Stomach (tissue), 19 donors: ENCODE data around the gene SIGLECL1. TPM values are rescaled to one million over a fixed set of nuclear protein-coding genes. Genes with fewer than 3 reads are reported as not detected.

Experiments
- DNase-seq, 2 donors: peaks; one replicate each; pipeline versions ENCODE4 v3.0.0 to v3.0.0-alpha.2; 2013 to 2019
- H3K27ac ChIP-seq, 5 donors: fragments of 200-600 bp in 4 of 5; sonication (generic) in 4 of 5; one replicate each; pipeline ENCODE4 v1.5.1; 2013 to 2019; ENCODE audit warnings: mild to moderate bottlenecking in 1 of 5, moderate library complexity in 1 of 5
- H3K27me3 ChIP-seq, 3 donors: fragments of 200-600 bp; sonication (generic); one replicate each; pipeline ENCODE4 v1.5.1; 2017 to 2019; ENCODE audit warnings: mixed run types in 1 of 3
- H3K36me3 ChIP-seq, 4 donors: fragments of 200-600 bp; sonication (generic); 1 replicate in 3 of 4; 2 replicates in 1 of 4; pipeline ENCODE4 v1.5.1; 2016 to 2019
- H3K4me1 ChIP-seq, 4 donors: fragments of 200-600 bp; sonication (generic); one replicate each; pipeline ENCODE4 v1.5.1; 2016 to 2019
- H3K4me3 ChIP-seq, 4 donors: fragments of 200-600 bp; sonication (generic) in 3 of 4; one replicate each; pipeline ENCODE4 v1.5.1; 2016 to 2019; ENCODE audit warnings: mild to moderate bottlenecking in 1 of 4
- H3K9me3 ChIP-seq, 4 donors: fragments of 200-600 bp; sonication (generic); one replicate each; pipeline ENCODE4 v1.5.1; 2016 to 2019
- EP300 ChIP-seq: sonication (generic); formaldehyde crosslinking; IDR thresholded peaks from one replicate; pipeline ENCODE4 v1.6.1; 2017; ENCODE audit warnings: antibody characterized with exemption
- POLR2A ChIP-seq, 4 donors: fragments of 450-650 bp; IDR thresholded peaks; one replicate each; pipeline ENCODE4 v1.6.1; 2016; ENCODE audit warnings: antibody characterized with exemption in 4 of 4, control low read depth in 2 of 4, mild to moderate bottlenecking in 1 of 4, moderate library complexity in 1 of 4
- POLR2AphosphoS5 ChIP-seq, 3 donors: sonication (generic); formaldehyde crosslinking; IDR thresholded peaks; one replicate each; pipeline ENCODE4 v1.6.1; 2016; ENCODE audit warnings: antibody characterized with exemption in 3 of 3
- WGBS, 5 donors: extraction: QIAGEN DNeasy Blood & Tissue Kit in 3 of 5; methylation state at CpG; one replicate each; pipeline versions ENCODE4 v1.1.5 to v1.1.7; 2013 to 2018; 5-methylcytosine and 5-hydroxymethylcytosine counted together
- intact Hi-C: fragments of 100-400 bp; cut with DNase I; formaldehyde crosslinking; loops from one replicate; pipeline ENCODE4 v1.15.1; 2023; ENCODE audit warnings: low total_unique reads
- long read RNA-seq, 10 donors: transcript quantifications; one replicate each; lab custom pipeline, GENCODE V29; 2026
- polyA plus RNA-seq, 3 donors: library from polyadenylated mRNA; stranded (reverse); fragments of 200-250 nt; gene quantifications; one replicate each; pipeline ENCODE4 v1.2.3, GENCODE V29; 2013
- total RNA-seq, 5 donors: library from RNA; depleted of rRNA; stranded (reverse); fragments of >200 nt; gene quantifications; one replicate each; pipeline versions ENCODE4 v1.1.0 to v1.2.3, GENCODE V29; 2014 to 2016
- TF ChIP-seq, protein P1 (sequence below), 7 experiments: fragments of 450-650 bp in 4 of 7; fragments of 200-600 bp in 3 of 7; sonication (generic) in 3 of 7; IDR thresholded peaks; one replicate each; pipeline ENCODE4 v1.5.1; 2016 to 2019; ENCODE audit warnings: antibody characterized with exemption in 7 of 7, control low read depth in 2 of 7, mild to moderate bottlenecking in 1 of 7
- donor health status: healthy with polysubstance abuse.
- donor health status: Bipolar disorder and iron deficiency.
- donor health status: healthy.

The SIGLECL1 gene
- total RNA-seq = not detected
- polyA plus RNA-seq = not detected
- long read RNA-seq, donor 1 = 0 reads
- long read RNA-seq, donor 2 = 0 reads
- long read RNA-seq, donor 3 = 0 reads
- long read RNA-seq, donor 4 = 0 reads
- long read RNA-seq, donor 5 = 0 reads
- long read RNA-seq, donor 6 = 0 reads
- long read RNA-seq, donor 7 = 0 reads
- long read RNA-seq, donor 8 = 0 reads
- long read RNA-seq, donor 9 = 0 reads
- long read RNA-seq, donor 10 = 0 reads

- Histone ChIP-seq H3K27me3 (peaks cover 0 to 7% (median 0%) of the 10 kb centered on the region in 3 donors), H3K4me1 (no peaks in the 10 kb centered on the region), H3K27ac (no peak within 1 kb of the TSS), H3K36me3 (no peaks in the 10 kb centered on the region), H3K4me3 (no peak within 1 kb of the TSS), H3K9me3 (peaks cover 0 to 8% (median 0%) of the 10 kb centered on the region in 4 donors)
- no peak for TF ChIP-seq POLR2A (IDR thresholded peaks at IDR 0.05)
- TF ChIP-seq POLR2AphosphoS5 (IDR thresholded peaks at IDR 0.05) = no peak
- TF ChIP-seq, protein P1, sequence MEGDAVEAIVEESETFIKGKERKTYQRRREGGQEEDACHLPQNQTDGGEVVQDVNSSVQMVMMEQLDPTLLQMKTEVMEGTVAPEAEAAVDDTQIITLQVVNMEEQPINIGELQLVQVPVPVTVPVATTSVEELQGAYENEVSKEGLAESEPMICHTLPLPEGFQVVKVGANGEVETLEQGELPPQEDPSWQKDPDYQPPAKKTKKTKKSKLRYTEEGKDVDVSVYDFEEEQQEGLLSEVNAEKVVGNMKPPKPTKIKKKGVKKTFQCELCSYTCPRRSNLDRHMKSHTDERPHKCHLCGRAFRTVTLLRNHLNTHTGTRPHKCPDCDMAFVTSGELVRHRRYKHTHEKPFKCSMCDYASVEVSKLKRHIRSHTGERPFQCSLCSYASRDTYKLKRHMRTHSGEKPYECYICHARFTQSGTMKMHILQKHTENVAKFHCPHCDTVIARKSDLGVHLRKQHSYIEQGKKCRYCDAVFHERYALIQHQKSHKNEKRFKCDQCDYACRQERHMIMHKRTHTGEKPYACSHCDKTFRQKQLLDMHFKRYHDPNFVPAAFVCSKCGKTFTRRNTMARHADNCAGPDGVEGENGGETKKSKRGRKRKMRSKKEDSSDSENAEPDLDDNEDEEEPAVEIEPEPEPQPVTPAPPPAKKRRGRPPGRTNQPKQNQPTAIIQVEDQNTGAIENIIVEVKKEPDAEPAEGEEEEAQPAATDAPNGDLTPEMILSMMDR (IDR thresholded peaks at IDR 0.05) = no peak
- TF ChIP-seq EP300 = no peak
- WGBS, 5 donors = 86 to 95% (median 94%) methylated on average over 13 to 23 of the region's 23 CpGs
- intact Hi-C loops = no loop called here
- DNase-seq = no peak
These were observed at the start of gene SIGLECL1 for GRCh38 chr19:51250786-51251467. Gene SIGLECL1 (plus strand): TSS chr19:51251080. CDS start chr19:51264073, 12,993 bp downstream.

DNA sequence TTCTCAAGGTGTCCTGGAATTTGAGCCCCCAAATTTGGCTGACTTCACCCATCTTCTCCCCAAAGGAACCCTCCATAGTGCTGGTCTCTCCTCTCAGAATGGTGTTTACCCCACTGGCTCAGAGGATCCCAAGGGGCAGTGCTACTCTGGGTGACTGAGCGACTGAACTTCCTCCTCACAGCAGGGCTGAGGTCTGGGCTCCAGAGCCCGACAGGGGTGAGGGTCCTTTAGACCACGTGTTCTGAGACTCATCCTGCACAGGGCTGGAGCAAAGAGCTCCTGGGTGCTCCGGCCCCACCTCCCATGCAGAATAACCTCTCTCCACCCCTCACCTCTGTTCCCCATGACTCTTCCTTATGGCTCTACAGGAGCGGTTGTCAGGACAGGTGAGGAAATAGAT is 49.2 kb upstream of the SIGLECL1 start:
- 54 to 67% (median 61%) methylated on average over 5 of the region's 5 CpGs for WGBS, 5 donors
- no peaks in the 10 kb centered on the region for H3K36me3 ChIP-seq
- H3K27me3 ChIP-seq = peaks cover 0 to 44% (median 10%) of the 10 kb centered on the region in 3 donors

DNA sequence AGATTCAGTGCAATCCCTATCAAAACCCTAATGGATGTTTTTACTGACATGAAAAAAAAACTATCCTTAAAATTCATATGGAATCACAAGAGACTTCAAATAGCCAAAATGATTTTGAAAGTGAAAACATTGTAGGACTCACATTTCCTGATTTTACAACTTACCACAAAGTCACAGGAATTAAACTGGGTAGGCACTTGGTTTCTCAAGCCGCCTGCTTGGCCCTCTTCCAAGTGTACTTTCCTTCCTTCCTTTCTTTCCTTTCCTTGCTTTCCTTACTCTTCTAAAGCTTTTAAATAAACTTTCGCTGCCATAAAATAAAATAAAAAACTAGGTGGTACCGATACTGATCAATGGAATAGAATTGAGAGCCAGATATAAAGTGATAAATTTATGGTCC is 47.0 kb upstream of the SIGLECL1 start:
- H3K4me3 ChIP-seq = no peak overlapping the region
- no peaks in the 10 kb centered on the region for H3K36me3 ChIP-seq
- TF ChIP-seq POLR2AphosphoS5 (IDR thresholded peaks at IDR 0.05) (no peak), EP300 (no peak), POLR2A (IDR thresholded peaks at IDR 0.05) (no peak)
- TF ChIP-seq, protein P1 (IDR thresholded peaks at IDR 0.05) = no peak
- 54 to 68% (median 61%) methylated on average over 3 of the region's 3 CpGs for WGBS, 5 donors
- H3K27me3 ChIP-seq = peaks cover 0 to 30% (median 9%) of the 10 kb centered on the region in 3 donors
- no peak for DNase-seq
- no peaks in the 10 kb centered on the region for H3K9me3 ChIP-seq
- no peaks in the 10 kb centered on the region for H3K4me1 ChIP-seq
- intact Hi-C loops = no loop called here
- no peak overlapping the region for H3K27ac ChIP-seq

More for the DNA sequence above, 49.2 kb upstream of the SIGLECL1 start:
- Histone ChIP-seq H3K4me1 (no peaks in the 10 kb centered on the region), H3K27ac (no peak overlapping the region), H3K9me3 (no peaks in the 10 kb centered on the region), H3K4me3 (no peak overlapping the region)
- no peak for DNase-seq
- intact Hi-C loops = no loop called here
- TF ChIP-seq EP300 (no peak), POLR2A (IDR thresholded peaks at IDR 0.05) (no peak), POLR2AphosphoS5 (IDR thresholded peaks at IDR 0.05) (no peak)
- TF ChIP-seq, protein P1 (IDR thresholded peaks at IDR 0.05) = no peak

DNA sequence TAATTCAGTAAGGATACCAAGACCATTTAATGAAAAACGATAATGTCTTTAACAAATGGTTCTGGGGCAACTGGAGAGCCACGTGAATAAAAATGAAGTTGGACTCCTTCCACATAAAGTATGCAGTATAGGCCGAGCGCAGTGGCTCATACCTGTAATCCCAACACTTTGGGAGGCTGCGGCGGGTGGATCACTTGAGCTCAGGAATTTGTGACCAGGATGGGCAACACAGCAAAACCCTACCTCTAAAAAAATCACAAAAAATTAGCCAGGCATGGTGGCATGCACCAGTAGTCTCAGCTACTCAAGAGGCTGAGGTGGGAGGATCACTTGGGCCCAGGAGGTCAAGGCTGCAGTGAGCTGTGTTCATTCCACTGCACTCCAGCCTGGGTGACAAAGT is 46.6 kb upstream of the SIGLECL1 start:
- H3K9me3 ChIP-seq = no peaks in the 10 kb centered on the region
- no peak overlapping the region for H3K27ac ChIP-seq
- TF ChIP-seq EP300 = no peak
- no peak for TF ChIP-seq POLR2AphosphoS5 (IDR thresholded peaks at IDR 0.05)
- no peak for TF ChIP-seq POLR2A (IDR thresholded peaks at IDR 0.05)
- TF ChIP-seq, protein P1 (IDR thresholded peaks at IDR 0.05) = no peak
- whole genome bisulfite sequencing, 5 donors = 75 to 83% (median 79%) methylated on average over 6 of the region's 6 CpGs
- peaks cover 0 to 26% (median 5%) of the 10 kb centered on the region in 3 donors for H3K27me3 ChIP-seq
- H3K4me3 ChIP-seq = no peak overlapping the region
- no peaks in the 10 kb centered on the region for H3K4me1 ChIP-seq
- H3K36me3 ChIP-seq = no peaks in the 10 kb centered on the region
- no peak for DNase-seq
- intact Hi-C loops = no loop called here
